Common myeloid progenitor, CD34-positive (primary cell): ENCODE measurements around the gene IFITM10.

Experiments used
- CTCF ChIA-PET: fragments of 350-600 bp; sonication (Branson Sonifier 250); formaldehyde crosslinking; loops from one replicate; lab custom pipeline; 2021; ENCODE audit warnings: antibody characterized with exemption; lab: Charles Lee
- POLR2A ChIA-PET: fragments of 350-600 bp; sonication (Branson Sonifier 250); formaldehyde crosslinking; loops from one replicate; lab custom pipeline; 2021; ENCODE audit warnings: antibody characterized with exemption; lab: Charles Lee
- DNase-seq, 3 donors: peaks; one replicate each; pipeline versions ENCODE4 v3.0.0 to v3.0.0-alpha.2; 2013
- H3K27ac ChIP-seq, 2 experiments: 1 replicate in 1 of 2; 2 replicates in 1 of 2; pipeline ENCODE4 v1.7.0; 2013; ENCODE audit warnings: inconsistent platforms in 2 of 2, low read length in 2 of 2, mild to moderate bottlenecking in 2 of 2, low read depth in 1 of 2, moderate library complexity in 1 of 2; ENCODE audit not compliant: severe bottlenecking in 2 of 2, insufficient read depth in 1 of 2, poor library complexity in 1 of 2
- H3K27me3 ChIP-seq, 5 experiments: replicated peaks in 2 of 5; 1 replicate in 3 of 5; 2 replicates in 2 of 5; pipeline versions ENCODE4 v1.6.1 to v1.7.0; 2013; ENCODE audit warnings: low read length in 4 of 5, mild to moderate bottlenecking in 2 of 5, moderate library complexity in 2 of 5, inconsistent platforms in 1 of 5; ENCODE audit not compliant: insufficient read depth in 5 of 5, control insufficient read depth in 4 of 5
- H3K36me3 ChIP-seq, 4 experiments: 1 replicate in 2 of 4; 2 replicates in 2 of 4; pipeline versions ENCODE4 v1.6.1 to v1.7.0; 2013; ENCODE audit warnings: low read length in 3 of 4, control low read depth in 1 of 4, mild to moderate bottlenecking in 1 of 4; ENCODE audit not compliant: control insufficient read depth in 4 of 4, insufficient read depth in 4 of 4
- H3K4me1 ChIP-seq, 4 experiments: 1 replicate in 3 of 4; 2 replicates in 1 of 4; pipeline versions ENCODE4 v1.6.1 to v1.7.1; 2013; ENCODE audit warnings: low read length in 3 of 4, mild to moderate bottlenecking in 3 of 4, control low read depth in 1 of 4, inconsistent platforms in 1 of 4, moderate library complexity in 1 of 4; ENCODE audit not compliant: control insufficient read depth in 4 of 4, insufficient read depth in 4 of 4; ENCODE audit errors: control extremely low read depth in 1 of 4
- H3K4me3 ChIP-seq, 7 experiments: 1 replicate in 4 of 7; 2 replicates in 3 of 7; pipeline versions ENCODE4 v1.5.1 to v1.7.0; 2013; ENCODE audit warnings: mild to moderate bottlenecking in 7 of 7, low read length in 6 of 7, moderate library complexity in 6 of 7, inconsistent platforms in 2 of 7, low read depth in 2 of 7, control low read depth in 1 of 7; ENCODE audit not compliant: insufficient read depth in 4 of 7, control insufficient read depth in 1 of 7; ENCODE audit errors: extremely low read depth in 1 of 7
- H3K9me3 ChIP-seq, 5 experiments: 1 replicate in 4 of 5; 2 replicates in 1 of 5; pipeline versions ENCODE4 v1.6.1 to v1.7.1; 2013; ENCODE audit warnings: low read length in 4 of 5, mild to moderate bottlenecking in 2 of 5, inconsistent platforms in 1 of 5, low read depth in 1 of 5, moderate library complexity in 1 of 5; ENCODE audit not compliant: control insufficient read depth in 4 of 5, insufficient read depth in 2 of 5; ENCODE audit errors: control extremely low read depth in 1 of 5
- WGBS: methylation state at CpG from one replicate; pipeline ENCODE4 v1.1.5; 2013; ENCODE audit not compliant: insufficient coverage; 5-methylcytosine and 5-hydroxymethylcytosine counted together

The IFITM10 gene

GRCh38 chr11:1751531-1751921, 1.1 kb upstream of the IFITM10 start:
- CTCF ChIA-PET: interaction anchor here (0.8 to 3.6 kb wide), 8 partner anchors 10 to 414 kb away, joined by 3 to 16 read pairs (median 4); partner anchors contain the start of gene CTSD
- Histone ChIP-seq H3K36me3 (peaks cover 0 to 50% (median 18%) of the 10 kb centered on the region in 4 experiments), H3K4me3 (no peak overlapping the region), H3K27me3 (peaks cover 0 to 28% (median 5%) of the 10 kb centered on the region in 5 experiments), H3K4me1 (peaks cover 0 to 87% (median 81%) of the 10 kb centered on the region in 4 experiments), H3K9me3 (no peaks in the 10 kb centered on the region), H3K27ac (no peak overlapping the region)
- 72% methylated on average over 5 of the region's 5 CpGs for WGBS
- POLR2A ChIA-PET: interaction anchor here (0.7 to 2.0 kb wide), 6 partner anchors 11 to 157 kb away, joined by 3 to 5 read pairs (median 3); partner anchors contain the start of gene CTSD
- DNase-seq: no peak

GRCh38 chr11:1750840-1751530, 590 bp upstream of the IFITM10 start:
- Histone ChIP-seq H3K36me3 (peaks cover 0 to 44% (median 17%) of the 10 kb centered on the region in 4 experiments), H3K9me3 (no peaks in the 10 kb centered on the region), H3K27me3 (peaks cover 0 to 28% (median 5%) of the 10 kb centered on the region in 5 experiments), H3K27ac (no peak overlapping the region), H3K4me3 (no peak overlapping the region), H3K4me1 (peaks cover 0 to 81% (median 76%) of the 10 kb centered on the region in 4 experiments)
- 37% methylated on average over 12 of the region's 14 CpGs for WGBS
- CTCF ChIA-PET: interaction anchor here (0.8 to 3.6 kb wide), 9 partner anchors 11 to 414 kb away, joined by 3 to 16 read pairs (median 3); partner anchors contain the start of gene CTSD
- peak in 2 of 3 donors; percentile 55 to 69 for DNase-seq
- POLR2A ChIA-PET: interaction anchor here (0.7 to 2.0 kb wide), 6 partner anchors 11 to 157 kb away, joined by 3 to 5 read pairs (median 3); partner anchors contain the start of gene CTSD

GRCh38 chr11:1749395-1750351, 722 bp downstream of the IFITM10 start:
- 51% methylated on average over 24 of the region's 25 CpGs for WGBS
- POLR2A ChIA-PET: interaction anchor here (0.9 to 2.0 kb wide), 2 partner anchors 9 to 15 kb away, joined by 3 to 5 read pairs; partner anchors contain the start of gene CTSD

DNA sequence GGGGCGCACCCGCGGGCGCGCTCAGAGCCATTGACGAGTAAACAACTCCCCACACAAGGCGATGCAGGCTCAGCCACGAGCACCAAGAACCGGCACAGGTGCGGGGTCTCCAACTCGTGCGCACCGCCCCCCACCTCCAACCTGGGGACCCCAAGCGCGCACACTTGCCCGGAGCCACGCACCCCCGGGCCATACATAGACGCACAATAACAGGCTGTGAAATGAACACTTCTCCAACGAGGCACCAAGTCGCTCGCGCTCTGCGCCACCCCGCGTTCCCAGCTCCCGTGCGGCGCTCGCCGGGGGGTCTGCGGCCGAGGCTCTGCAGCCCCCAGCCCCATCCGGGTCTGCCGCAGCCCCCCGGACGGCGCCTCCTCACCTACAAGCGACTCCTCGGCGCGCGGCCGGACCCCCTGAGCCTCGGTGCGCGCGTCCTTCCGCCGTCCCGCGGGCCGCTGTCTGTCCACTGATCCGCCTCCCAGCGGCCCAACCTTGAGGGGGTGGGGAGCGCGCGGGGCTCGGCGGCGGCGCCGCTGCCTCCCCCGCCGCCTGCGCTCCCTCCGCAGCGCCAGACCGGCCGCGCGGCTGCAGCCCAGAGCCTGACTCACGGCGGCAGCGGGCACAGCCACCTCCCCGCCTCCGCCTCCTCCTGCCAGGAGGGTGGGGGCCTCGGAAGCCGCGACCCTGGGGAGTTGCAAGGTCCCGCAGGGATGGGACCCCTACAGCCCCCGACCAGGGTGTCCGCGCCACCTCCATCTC, 1.6 kb downstream of the IFITM10 start:
- Histone ChIP-seq H3K4me1 (peaks cover 0 to 64% (median 59%) of the 10 kb centered on the region in 4 experiments), H3K9me3 (no peaks in the 10 kb centered on the region), H3K27me3 (peaks cover 0 to 28% (median 5%) of the 10 kb centered on the region in 5 experiments), H3K36me3 (peaks cover 0 to 24% (median 3%) of the 10 kb centered on the region in 4 experiments), H3K27ac (no peak overlapping the region), H3K4me3 (peak overlapping the region in 6 of 7 experiments; percentile 29 to 70 (median 45))
- under 1% methylated on average over 61 of the region's 84 CpGs for whole genome bisulfite sequencing
- DNase-seq: peak in 2 of 3 donors; percentile 43 to 56
- ChIA-PET CTCF (interaction anchor here (0.7 to 1.0 kb wide), 2 partner anchors 24 to 42 kb away, joined by 3 read pairs; no protein-coding TSS in a partner anchor), POLR2A (interaction anchor here (0.9 kb wide), 1 partner anchor 10 kb away, joined by 3 read pairs; no protein-coding TSS in a partner anchor)

More at GRCh38 chr11:1749395-1750351, 722 bp downstream of the IFITM10 start:
- H3K9me3 ChIP-seq: no peaks in the 10 kb centered on the region
- CTCF ChIA-PET: interaction anchor here (0.8 to 1.0 kb wide), 5 partner anchors 23 to 97 kb away, joined by 3 read pairs; no protein-coding TSS in a partner anchor
- H3K27ac ChIP-seq: no peak overlapping the region
- H3K36me3 ChIP-seq: peaks cover 0 to 31% (median 8%) of the 10 kb centered on the region in 4 experiments
- no peak for DNase-seq
- peaks cover 0 to 70% (median 63%) of the 10 kb centered on the region in 4 experiments for H3K4me1 ChIP-seq
- peak overlapping the region in 3 of 7 experiments; percentile 19 to 70 (median 66) for H3K4me3 ChIP-seq
- H3K27me3 ChIP-seq: peaks cover 0 to 28% (median 5%) of the 10 kb centered on the region in 5 experiments

DNA sequence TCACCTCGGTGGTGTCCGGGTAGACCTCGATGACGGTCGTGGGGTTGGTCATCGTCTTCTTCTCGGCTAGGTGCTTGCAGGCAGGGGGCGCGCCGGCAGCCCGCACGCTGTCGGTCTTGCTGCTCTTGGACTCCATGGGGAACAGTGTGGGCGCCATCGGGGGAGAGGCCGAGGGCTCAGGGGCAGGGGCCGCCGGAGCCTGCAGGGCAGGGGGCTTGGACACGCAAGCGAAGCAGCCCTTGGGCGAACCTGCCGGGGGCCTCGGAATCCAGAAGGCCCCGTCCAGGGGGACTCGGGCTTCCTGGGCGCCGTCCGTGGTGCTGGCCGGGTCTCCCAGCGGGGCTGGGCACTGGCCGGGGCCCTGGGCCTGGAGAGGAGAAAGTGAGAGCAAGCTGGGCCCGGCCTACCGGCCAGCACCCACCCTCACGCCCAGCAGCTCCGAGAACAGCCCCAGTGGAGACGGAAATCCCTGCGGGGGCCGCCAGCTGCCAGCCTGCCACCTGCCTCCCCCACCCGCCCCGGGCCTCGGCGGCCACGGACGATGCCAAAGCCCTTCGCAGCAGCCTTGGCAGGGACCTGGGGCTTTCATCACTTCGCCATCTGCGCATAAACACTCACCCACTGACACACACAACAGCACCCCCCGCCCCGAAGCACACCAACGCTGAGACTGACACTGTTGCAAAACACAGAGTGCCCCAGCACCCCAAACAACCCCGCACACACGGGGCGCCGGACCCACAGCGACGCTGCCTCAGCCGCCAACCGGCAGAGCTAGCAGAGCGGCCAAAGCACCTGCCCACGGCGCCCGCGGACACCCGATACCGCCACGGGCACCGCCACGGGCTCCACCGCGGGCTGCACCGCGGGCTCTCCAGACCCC, 2.4 kb downstream of the IFITM10 start:
- Histone ChIP-seq H3K27me3 (peaks cover 0 to 29% (median 5%) of the 10 kb centered on the region in 5 experiments), H3K27ac (no peak overlapping the region), H3K4me3 (peak overlapping the region in 5 of 7 experiments; percentile 29 to 70 (median 50)), H3K36me3 (peaks cover 0 to 17% (median 0%) of the 10 kb centered on the region in 4 experiments), H3K9me3 (no peaks in the 10 kb centered on the region), H3K4me1 (peaks cover 0 to 56% (median 52%) of the 10 kb centered on the region in 4 experiments)
- POLR2A ChIA-PET: no interaction called here
- CTCF ChIA-PET: interaction anchor here (0.7 to 1.7 kb wide), 2 partner anchors 41 to 61 kb away, joined by 3 to 4 read pairs; no protein-coding TSS in a partner anchor
- 59% methylated on average over 43 of the region's 72 CpGs for WGBS
- DNase-seq: peak in 1 of 3 donors; percentile 31
